ENCODE results near the gene CTTN.

DNA sequence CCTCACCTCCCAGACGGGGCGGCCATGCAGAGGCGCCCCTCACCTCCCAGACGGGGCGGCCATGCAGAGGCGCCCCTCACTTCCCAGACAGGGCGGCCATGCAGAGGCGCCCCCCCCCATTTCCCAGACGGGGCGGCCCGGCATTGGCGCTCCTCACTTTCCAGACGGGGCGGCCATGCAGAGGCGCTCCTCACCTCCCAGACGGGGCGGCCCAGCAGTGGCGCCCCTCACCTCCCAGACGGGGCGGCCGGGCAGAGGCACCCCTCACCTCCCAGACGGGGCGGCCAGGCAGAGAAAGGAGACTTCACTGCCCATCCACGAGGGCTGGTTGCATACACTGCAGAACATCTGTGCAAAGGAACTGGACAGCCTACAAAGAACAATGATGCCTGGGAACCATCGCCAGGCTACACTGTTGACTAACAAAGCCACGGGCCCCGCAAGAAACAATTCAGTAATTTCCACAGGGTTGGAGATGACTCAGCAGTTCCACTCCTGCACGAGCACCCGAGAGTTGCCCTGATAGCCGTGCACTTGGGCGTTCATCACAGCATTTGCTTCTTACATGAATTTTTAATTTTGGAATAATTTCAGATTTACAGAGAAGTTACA, 58.7 kb downstream of the CTTN start:
- TF ChIP-seq, protein P1, sequence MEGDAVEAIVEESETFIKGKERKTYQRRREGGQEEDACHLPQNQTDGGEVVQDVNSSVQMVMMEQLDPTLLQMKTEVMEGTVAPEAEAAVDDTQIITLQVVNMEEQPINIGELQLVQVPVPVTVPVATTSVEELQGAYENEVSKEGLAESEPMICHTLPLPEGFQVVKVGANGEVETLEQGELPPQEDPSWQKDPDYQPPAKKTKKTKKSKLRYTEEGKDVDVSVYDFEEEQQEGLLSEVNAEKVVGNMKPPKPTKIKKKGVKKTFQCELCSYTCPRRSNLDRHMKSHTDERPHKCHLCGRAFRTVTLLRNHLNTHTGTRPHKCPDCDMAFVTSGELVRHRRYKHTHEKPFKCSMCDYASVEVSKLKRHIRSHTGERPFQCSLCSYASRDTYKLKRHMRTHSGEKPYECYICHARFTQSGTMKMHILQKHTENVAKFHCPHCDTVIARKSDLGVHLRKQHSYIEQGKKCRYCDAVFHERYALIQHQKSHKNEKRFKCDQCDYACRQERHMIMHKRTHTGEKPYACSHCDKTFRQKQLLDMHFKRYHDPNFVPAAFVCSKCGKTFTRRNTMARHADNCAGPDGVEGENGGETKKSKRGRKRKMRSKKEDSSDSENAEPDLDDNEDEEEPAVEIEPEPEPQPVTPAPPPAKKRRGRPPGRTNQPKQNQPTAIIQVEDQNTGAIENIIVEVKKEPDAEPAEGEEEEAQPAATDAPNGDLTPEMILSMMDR (conservative IDR thresholded peaks at IDR 0.05; ENCODE audit: low read length) = no peak
- TF ChIP-seq EZH2phosphoT487 (IDR thresholded peaks at IDR 0.05; ENCODE audit: borderline replicate concordance, low read depth, low read length) = no peak
